Heart left ventricle (tissue), 16 donors: ENCODE data around the gene ACAP3. TPM values are rescaled to one million over a fixed set of nuclear protein-coding genes. Genes with fewer than 3 reads are reported as not detected.

Source experiments
- ATAC-seq, 4 donors: fragments of 200-7000 bp; cut with Tn5 transposase; one replicate each; pipeline ENCODE4 v1.9.1; 2020 to 2022; ENCODE audit warnings: moderate library complexity in 4 of 4, mild to moderate bottlenecking in 3 of 4, moderate number of reproducible peaks in 1 of 4
- DNase-seq, 5 donors: peaks; one replicate each; pipeline ENCODE4 v3.0.0-alpha.2; 2020
- H3K27ac ChIP-seq, 12 donors: fragments of 200-600 bp; sonication (generic) in 4 of 12; one replicate each; pipeline versions ENCODE4 v1.5.0 to v1.8.0; 2016 to 2022; ENCODE audit warnings: mild to moderate bottlenecking in 2 of 12
- H3K27me3 ChIP-seq, 9 donors: fragments of 200-600 bp; sonication (generic) in 2 of 9; one replicate each; pipeline versions ENCODE4 v1.5.1 to v1.8.0; 2016 to 2022; ENCODE audit warnings: mild to moderate bottlenecking in 3 of 9
- H3K36me3 ChIP-seq, 9 donors: fragments of 200-600 bp; sonication (generic) in 2 of 9; one replicate each; pipeline versions ENCODE4 v1.5.0 to v1.8.0; 2018 to 2022; ENCODE audit warnings: mild to moderate bottlenecking in 2 of 9
- H3K4me1 ChIP-seq, 12 donors: fragments of 200-600 bp; sonication (generic) in 4 of 12; one replicate each; pipeline versions ENCODE4 v1.5.0 to v1.8.0; 2016 to 2022; ENCODE audit warnings: mild to moderate bottlenecking in 3 of 12
- H3K4me3 ChIP-seq, 12 donors: fragments of 200-600 bp; sonication (generic) in 4 of 12; one replicate each; pipeline versions ENCODE4 v1.5.0 to v1.8.0; 2017 to 2022; ENCODE audit warnings: mild to moderate bottlenecking in 9 of 12, moderate library complexity in 4 of 12
- H3K9me3 ChIP-seq, 12 donors: fragments of 200-600 bp; sonication (generic) in 4 of 12; one replicate each; pipeline versions ENCODE4 v1.5.0 to v1.8.0; 2016 to 2022; ENCODE audit warnings: mild to moderate bottlenecking in 1 of 12
- CTCF ChIP-seq, 12 donors: fragments of 200-600 bp; sonication (generic) in 4 of 12; IDR thresholded peaks; one replicate each; pipeline versions ENCODE4 v1.5.0 to v1.8.0; 2018 to 2022; ENCODE audit warnings: antibody characterized with exemption in 12 of 12, mild to moderate bottlenecking in 5 of 12
- POLR2A ChIP-seq, 2 donors: fragments of 450-650 bp; IDR thresholded peaks; one replicate each; pipeline ENCODE4 v1.6.1; 2017; ENCODE audit warnings: antibody characterized with exemption in 2 of 2, mild to moderate bottlenecking in 2 of 2, moderate library complexity in 2 of 2
- WGBS, 4 donors: extraction: QIAGEN DNeasy Blood & Tissue Kit in 2 of 4; methylation state at CpG; one replicate each; pipeline versions ENCODE4 v1.1.5 to v1.1.7; 2013 to 2018; 5-methylcytosine and 5-hydroxymethylcytosine counted together
- intact Hi-C, 10 donors: fragments of 100-400 bp; cut with DNase I; formaldehyde crosslinking; loops; one replicate each; pipeline versions ENCODE4 v1.11.1 to v1.14.2; 2022
- polyA plus RNA-seq, 2 donors: library from polyadenylated mRNA; stranded (reverse); fragments of 200-250 nt; gene quantifications; one replicate each; pipeline ENCODE4 v1.2.3, GENCODE V29; 2013
- total RNA-seq, 9 donors: library from RNA; depleted of rRNA in 2 of 9; stranded (reverse); fragments of >200 nt in 2 of 9; fragmentation: NEBNext Ultra II Directional in 3 of 9; extraction: Animal tissue kit (Norgen Biotek cat#: 25700) in 3 of 9; gene quantifications; one replicate each; pipeline versions ENCODE4 v1.1.0 to v1.2.4, GENCODE V29; 2016 to 2023
- donor health status: ischemic (EF 13 %, LVEDD 7.1; RV severe dilation, severe dysfunction).
- donor health status: healthy with polysubstance abuse.
- donor health status: DM: no; HTN: yes; CAD: no.
- donor health status: DM: no; HTN: no; CAD: no.
- donor health status: ischemic (EF 25% LVEDD 6.9; RV normal size, moderate dysfunction).
- donor health status: ischemic (EF 25% LVEDD 5.7; RV mildly dilated, moderate dysfunction).
- donor health status: healthy.
- donor health status: DM: yes; HTN: yes; CAD: no.
- donor health status: ischemic (EF 35%, LVEDD 5.7; RV mildly dilated, moderate dysfunction).
- donor health status: nonischemic (EF 11% LVEDD 7.7; RV severe dilation, severe dysfunction).
- donor health status: DM: yes; HTN: yes; CAD: no.
- donor health status: PGD.
- donor health status: ischemic (EF 29% LVEDD 5.4; RV normal size, mild dysfunction).
- donor health status: nonischemic (EF 23%, LVEDD 6.1; RV moderate dilation, normal function).

ACAP3 gene
- total and polyA plus RNA-seq, 11 donors: 20.1 to 59.5 (median 34.1) TPM

GRCh38 chr1:1278620-1279019 is 29.1 kb downstream of the ACAP3 start:
- 90 to 96% (median 95%) methylated on average over 13 of the region's 13 CpGs for WGBS, 4 donors

GRCh38 chr1:1275836-1276235 is 31.9 kb downstream of the ACAP3 start:
- ATAC-seq (no peak), DNase-seq (no peak)
- no peaks in the 10 kb centered on the region for H3K9me3 ChIP-seq
- WGBS, 4 donors: 78 to 86% (median 83%) methylated on average over 9 of the region's 9 CpGs
- no peak overlapping the region for H3K4me3 ChIP-seq
- peaks cover 0 to 9% (median 0%) of the 10 kb centered on the region in 9 donors for H3K36me3 ChIP-seq
- H3K27me3 ChIP-seq: no peaks in the 10 kb centered on the region
- H3K4me1 ChIP-seq: peaks cover 13 to 33% (median 29%) of the 10 kb centered on the region in 12 donors
- H3K27ac ChIP-seq: no peak overlapping the region
- intact Hi-C loops: no loop called here
- TF ChIP-seq CTCF (IDR thresholded peaks at IDR 0.05): no peak
- no peak for TF ChIP-seq POLR2A (IDR thresholded peaks at IDR 0.05)

More at GRCh38 chr1:1278620-1279019, 29.1 kb downstream of the ACAP3 start:
- no peaks in the 10 kb centered on the region for H3K27me3 ChIP-seq
- H3K9me3 ChIP-seq: no peaks in the 10 kb centered on the region
- no peaks in the 10 kb centered on the region for H3K36me3 ChIP-seq
- H3K4me3 ChIP-seq: no peak overlapping the region
- intact Hi-C loops: no loop called here
- no peak overlapping the region for H3K27ac ChIP-seq
- ATAC-seq (no peak), DNase-seq (no peak)
- TF ChIP-seq POLR2A (IDR thresholded peaks at IDR 0.05) (no peak), CTCF (IDR thresholded peaks at IDR 0.05) (no peak)
- H3K4me1 ChIP-seq: peaks cover 0 to 22% (median 8%) of the 10 kb centered on the region in 12 donors

GRCh38 chr1:1274931-1275431 is 32.7 kb downstream of the ACAP3 start:
- ATAC-seq (no peak), DNase-seq (peak in 2 of 5 donors; percentile 17 to 58)
- 89 to 91% (median 90%) methylated on average over 14 to 15 of the region's 15 CpGs for WGBS, 4 donors
- Histone ChIP-seq H3K36me3 (peaks cover 0 to 9% (median 0%) of the 10 kb centered on the region in 9 donors), H3K4me1 (peaks cover 14 to 41% (median 37%) of the 10 kb centered on the region in 12 donors), H3K4me3 (peak overlapping the region in 4 of 12 donors; percentile 61 to 97 (median 94)), H3K9me3 (no peaks in the 10 kb centered on the region), H3K27ac (peak overlapping the region in 1 of 12 donors; percentile 88), H3K27me3 (no peaks in the 10 kb centered on the region)
- intact Hi-C loops: loop anchor here in 2 of 10 donors (5.0 kb wide), 1 partner anchor 43 kb away; the partner anchor contains the start of genes B3GALT6 (in 2 of the 2) and SDF4 (in 2 of the 2)
- no peak for TF ChIP-seq POLR2A (IDR thresholded peaks at IDR 0.05)
- no peak for TF ChIP-seq CTCF (IDR thresholded peaks at IDR 0.05)

GRCh38 chr1:1274299-1274930 is 33.3 kb downstream of the ACAP3 start:
- peak in 1 of 5 donors; percentile 56 for DNase-seq
- intact Hi-C loops: loop anchor here in 2 of 10 donors (5.0 kb wide), 1 partner anchor 42 kb away; the partner anchor contains the start of genes B3GALT6 (in 2 of the 2) and SDF4 (in 2 of the 2)
- no peaks in the 10 kb centered on the region for H3K9me3 ChIP-seq
- peaks cover 14 to 45% (median 38%) of the 10 kb centered on the region in 12 donors for H3K4me1 ChIP-seq
- peaks cover 0 to 9% (median 0%) of the 10 kb centered on the region in 9 donors for H3K36me3 ChIP-seq
- no peak for TF ChIP-seq POLR2A (IDR thresholded peaks at IDR 0.05)
- no peak for TF ChIP-seq CTCF (IDR thresholded peaks at IDR 0.05)
- H3K27me3 ChIP-seq: no peaks in the 10 kb centered on the region
- peak overlapping the region; percentile 61 to 99 (median 94) for H3K4me3 ChIP-seq
- ATAC-seq: peak; percentile 2 to 43 (median 29)
- WGBS, 4 donors: 8 to 29% (median 21%) methylated on average over 22 to 31 of the region's 31 CpGs
- peak overlapping the region in 11 of 12 donors; percentile 76 to 96 (median 90) for H3K27ac ChIP-seq
